SK-N-SH (cell line): Measurements from ENCODE around the gene CHRNG. TPM values are rescaled to one million over a fixed set of nuclear protein-coding genes. Genes with fewer than 3 reads are reported as not detected.

Experiments
- CTCF ChIA-PET: fragments of 300-600, 350-600 bp; formaldehyde crosslinking; extraction: SDS; loops from one replicate; lab custom pipeline; 2021; lab: Yijun Ruan, JAX
- POLR2A ChIA-PET: fragments of 350-600 bp; sonication (Branson Sonifier 250); formaldehyde crosslinking; extraction: SDS; loops from one replicate; lab custom pipeline; 2020; ENCODE audit warnings: antibody characterized with exemption, inconsistent platforms; lab: Yijun Ruan, JAX
- DNase-seq: peaks from one replicate; pipeline ENCODE4 v3.0.0; 2012
- H2AFZ ChIP-seq: fragments of 200-600 bp; sonication (generic); 2 replicates; pipeline ENCODE4 v1.8.1; 2016; ENCODE audit warnings: antibody characterized with exemption, mild to moderate bottlenecking, low read depth
- H3F3A ChIP-seq: fragments of 200-600 bp; sonication (generic); replicated peaks from 2 replicates; pipeline ENCODE3; 2016; ENCODE audit warnings: antibody characterized with exemption, mild to moderate bottlenecking; ENCODE audit not compliant: insufficient read depth
- H3K27ac ChIP-seq, 2 experiments: fragments of 200-500 bp in 1 of 2; fragments of 200-600 bp in 1 of 2; sonication (Bioruptor generic) in 1 of 2; sonication (generic), shearing (Covaris generic) in 1 of 2; 2 replicates each; pipeline versions ENCODE4 v1.5.1 to v1.6.1; 2014 to 2016; ENCODE audit warnings: low read depth in 2 of 2, inconsistent platforms in 1 of 2, low read length in 1 of 2, mild to moderate bottlenecking in 1 of 2, mixed read lengths in 1 of 2
- H3K27me3 ChIP-seq: fragments of 200-600 bp; sonication (generic), shearing (Covaris generic); 2 replicates; pipeline ENCODE4 v1.6.1; 2016; ENCODE audit warnings: mixed run types; ENCODE audit not compliant: insufficient read depth
- H3K36me3 ChIP-seq, 2 experiments: fragments of 200-500 bp in 1 of 2; fragments of 200-600 bp in 1 of 2; sonication (Bioruptor generic) in 1 of 2; sonication (generic) in 1 of 2; replicated peaks in 1 of 2; 2 replicates each; pipeline versions ENCODE3 to v1.5.1; 2014 to 2016; ENCODE audit warnings: low read length in 1 of 2, mild to moderate bottlenecking in 1 of 2; ENCODE audit not compliant: insufficient read depth in 2 of 2, control insufficient read depth in 1 of 2
- H3K4me1 ChIP-seq, 2 experiments: fragments of 200-500 bp in 1 of 2; fragments of 200-600 bp in 1 of 2; sonication (Bioruptor generic) in 1 of 2; sonication (generic), shearing (Covaris generic) in 1 of 2; 2 replicates each; pipeline versions ENCODE4 v1.5.1 to v1.6.1; 2014 to 2016; ENCODE audit warnings: low read depth in 1 of 2, low read length in 1 of 2, mixed run types in 1 of 2; ENCODE audit not compliant: insufficient read depth in 2 of 2, control insufficient read depth in 1 of 2
- H3K4me2 ChIP-seq: fragments of 200-600 bp; sonication (generic), shearing (Covaris generic); 2 replicates; pipeline ENCODE4 v1.6.1; 2017; ENCODE audit warnings: mixed run types
- H3K4me3 ChIP-seq, 2 experiments: fragments of 200-500 bp in 1 of 2; fragments of 200-600 bp in 1 of 2; sonication (Bioruptor generic) in 1 of 2; sonication (generic), shearing (Covaris generic) in 1 of 2; 2 replicates each; pipeline versions ENCODE4 v1.5.1 to v1.8.1; 2014 to 2016; ENCODE audit warnings: low read depth in 2 of 2, inconsistent platforms in 1 of 2, low read length in 1 of 2, mild to moderate bottlenecking in 1 of 2, mixed read lengths in 1 of 2, moderate library complexity in 1 of 2
- H3K79me2 ChIP-seq: fragments of 200-600 bp; sonication (generic); 2 replicates; pipeline ENCODE4 v1.8.1; 2017; ENCODE audit warnings: mild to moderate bottlenecking; ENCODE audit not compliant: insufficient read depth
- H3K9ac ChIP-seq: fragments of 200-600 bp; sonication (generic); 2 replicates; pipeline ENCODE4 v1.6.1; 2017; ENCODE audit warnings: mixed run types
- H3K9me2 ChIP-seq: fragments of 200-600 bp; sonication (generic); 2 replicates; pipeline ENCODE4 v1.6.1; 2017; ENCODE audit warnings: mixed run types
- H3K9me3 ChIP-seq: fragments of 200-600 bp; sonication (generic); 2 replicates; pipeline ENCODE4 v1.6.1; 2017; ENCODE audit warnings: mixed run types, mild to moderate bottlenecking, moderate library complexity
- H4K20me1 ChIP-seq: fragments of 200-600 bp; sonication (generic); 2 replicates; pipeline ENCODE4 v1.6.1; 2017; ENCODE audit warnings: mild to moderate bottlenecking, mixed run types; ENCODE audit not compliant: insufficient read depth
- CHD2 ChIP-seq: fragments of 150-350 bp; IDR thresholded peaks from 2 replicates; pipeline ENCODE4 v1.6.1; 2018; ENCODE audit warnings: low read length; ENCODE audit not compliant: partially characterized antibody
- CTCF ChIP-seq: fragments of 200-600 bp; sonication (generic); IDR thresholded peaks from 2 replicates; pipeline ENCODE4 v1.6.1; 2017; ENCODE audit warnings: antibody characterized with exemption, mild to moderate bottlenecking, moderate library complexity
- EZH2phosphoT487 ChIP-seq: fragments of 200-600 bp; sonication (generic); IDR thresholded peaks from 2 replicates; pipeline ENCODE4 v1.6.1; 2017; ENCODE audit warnings: low read depth, mixed run types, mild to moderate bottlenecking, antibody characterized with exemption, moderate library complexity, borderline replicate concordance
- FOSL2 ChIP-seq: IDR thresholded peaks from 2 replicates; pipeline ENCODE4 v1.4.0; 2012; ENCODE audit warnings: low read depth, mild to moderate bottlenecking, moderate library complexity, borderline replicate concordance
- IRF3 ChIP-seq: fragments of 150-350 bp; IDR thresholded peaks from 2 replicates; pipeline ENCODE4 v1.6.1; 2016; ENCODE audit warnings: mild to moderate bottlenecking, low read depth, low read length
- MXI1 ChIP-seq: IDR thresholded peaks from 2 replicates; pipeline ENCODE4 v1.6.1; 2012; ENCODE audit warnings: mild to moderate bottlenecking, low read depth, low read length, improper control_type of control experiment
- NFIC ChIP-seq: IDR thresholded peaks from 2 replicates; pipeline ENCODE4 v1.4.0; 2012; ENCODE audit warnings: borderline replicate concordance
- REST ChIP-seq: IDR thresholded peaks from 2 replicates; pipeline ENCODE4 v1.6.1; 2012; ENCODE audit warnings: mild to moderate bottlenecking, low read depth, low read length, moderate library complexity
- TCF12 ChIP-seq: IDR thresholded peaks from 2 replicates; pipeline ENCODE4 v1.4.0; 2012
- YY1 ChIP-seq: IDR thresholded peaks from 2 replicates; pipeline ENCODE4 v1.4.0; 2012; ENCODE audit warnings: low read depth, mild to moderate bottlenecking
- ZBTB33 ChIP-seq: IDR thresholded peaks from 2 replicates; pipeline ENCODE4 v1.4.0; 2012; ENCODE audit warnings: low read depth, borderline replicate concordance
- WGBS: methylation state at CpG from one replicate; pipeline ENCODE4 v1.1.6; 2017; ENCODE audit warnings: low lambda C conversion rate; 5-methylcytosine and 5-hydroxymethylcytosine counted together
- polyA plus RNA-seq, 3 experiments: library from polyadenylated mRNA; depleted of rRNA; stranded (reverse); fragments of >200 nt; gene quantifications; 2 replicates each; pipeline ENCODE4 v1.2.3, GENCODE V29; 2012

CHRNG gene
- polyA plus RNA-seq, 1 of the 3 experiments (the other 2 are of a cell fraction), result not detected

- H3F3A ChIP-seq, result no peaks in the 10 kb centered on the region
- H3K4me1 ChIP-seq, result peaks cover 0 to 16% of the 10 kb centered on the region in 2 experiments; a peak in 1 of 4 replicates
- peak; percentile 25 for DNase-seq
- no peak overlapping the region for H3K27ac ChIP-seq
- H3K79me2 ChIP-seq, result no peaks in the 10 kb centered on the region
- H3K36me3 ChIP-seq, result no peaks in the 10 kb centered on the region
- H3K9me2 ChIP-seq, result no peaks in the 10 kb centered on the region
- POLR2A ChIA-PET, result no interaction called here
- H3K27me3 ChIP-seq, result peaks cover 5% of the 10 kb centered on the region
- TF ChIP-seq ZBTB33, result no peak
- no peak for TF ChIP-seq NFIC
- no peak for TF ChIP-seq CTCF
- no peak for TF ChIP-seq IRF3
- TF ChIP-seq CHD2, result no peak
- TF ChIP-seq EZH2phosphoT487, result no peak
- no peak for TF ChIP-seq FOSL2
- no peak for TF ChIP-seq REST
- no peak for TF ChIP-seq TCF12
- TF ChIP-seq YY1, result no peak
- TF ChIP-seq MXI1, result no peak
- TF ChIP-seq, all 33 proteins: peak for 0
- no peaks in the 10 kb centered on the region for H4K20me1 ChIP-seq
- H3K9me3 ChIP-seq, result no peaks in the 10 kb centered on the region
- H3K4me2 ChIP-seq, result no peak overlapping the region
- H3K4me3 ChIP-seq, result no peak overlapping the region
- 64% methylated on average over 7 of the region's 11 CpGs for WGBS
- CTCF ChIA-PET, result no interaction called here
- no peak overlapping the region for H2AFZ ChIP-seq
- H3K9ac ChIP-seq, result no peak overlapping the region
Measured at GRCh38 chr2:232528746-232529460, 10.6 kb upstream of the CHRNG start.
